HepG2 (cell line): Measurements from ENCODE around the gene SPSB1. TPM values are rescaled to one million over a fixed set of nuclear protein-coding genes. Genes with fewer than 3 reads are reported as not detected.
A peak's percentile ranks its signal among the peaks of the same experiment; 100 is the strongest.

Source experiments
- BCL6 ChIP-seq: IDR thresholded peaks from 2 replicates; pipeline ENCODE4 v1.6.1; 2016; ENCODE audit warnings: missing genetic modification reagents, missing compliant biosample characterization
- FOXA3 ChIP-seq: IDR thresholded peaks from 2 replicates; pipeline ENCODE4 v1.6.1; 2016; ENCODE audit warnings: missing genetic modification reagents, missing compliant biosample characterization
- LCORL ChIP-seq, 2 experiments: fragments of 450-650 bp in 1 of 2; sonication (generic) in 1 of 2; formaldehyde crosslinking in 1 of 2; IDR thresholded peaks; 2 replicates each; pipeline versions ENCODE4 v1.5.0 to v1.6.1; 2017 to 2020; ENCODE audit warnings: antibody characterized with exemption in 1 of 2, missing genetic modification reagents in 1 of 2
- MTF1 ChIP-seq: sonication (generic); formaldehyde crosslinking; IDR thresholded peaks from 2 replicates; pipeline ENCODE4 v1.5.0; 2020; ENCODE audit warnings: missing genetic modification reagents
- MYNN ChIP-seq: sonication (generic); formaldehyde crosslinking; IDR thresholded peaks from 2 replicates; pipeline ENCODE4 v1.4.0; 2020; ENCODE audit warnings: mild to moderate bottlenecking, low read depth, missing genetic modification reagents
- NR2F1 ChIP-seq, 2 experiments: fragments of 450-650 bp in 1 of 2; formaldehyde crosslinking in 1 of 2; IDR thresholded peaks; 2 replicates each; pipeline versions ENCODE4 v1.5.0 to v1.6.1; 2016 to 2020; ENCODE audit warnings: mild to moderate bottlenecking in 1 of 2, missing compliant biosample characterization in 1 of 2, missing genetic modification reagents in 1 of 2, moderate library complexity in 1 of 2
- RAD21 ChIP-seq: fragments of 450-650 bp; formaldehyde crosslinking; IDR thresholded peaks from 2 replicates; pipeline ENCODE4 v1.5.0; 2020; ENCODE audit warnings: mild to moderate bottlenecking
- SMAD1 ChIP-seq: sonication (generic); formaldehyde crosslinking; IDR thresholded peaks from 2 replicates; pipeline ENCODE4 v1.4.0; 2020; ENCODE audit warnings: missing genetic modification reagents, low read depth, mild to moderate bottlenecking, borderline replicate concordance
- SOX6 ChIP-seq, 2 experiments: fragments of 450-650 bp in 1 of 2; sonication (generic) in 1 of 2; formaldehyde crosslinking in 1 of 2; IDR thresholded peaks; 2 replicates each; pipeline versions ENCODE4 v1.4.0 to v1.6.1; 2017 to 2020; ENCODE audit warnings: antibody characterized with exemption in 1 of 2, mild to moderate bottlenecking in 1 of 2, missing genetic modification reagents in 1 of 2
- ZBTB1 ChIP-seq: sonication (generic); formaldehyde crosslinking; IDR thresholded peaks from 2 replicates; pipeline ENCODE4 v1.4.0; 2020; ENCODE audit warnings: missing genetic modification reagents, borderline replicate concordance
- ZFY ChIP-seq: sonication (generic); formaldehyde crosslinking; IDR thresholded peaks from 2 replicates; pipeline ENCODE4 v1.4.0; 2020; ENCODE audit warnings: missing genetic modification reagents
- ZNF253 ChIP-seq: sonication (generic); formaldehyde crosslinking; IDR thresholded peaks from 2 replicates; pipeline ENCODE4 v1.8.0; 2022; ENCODE audit warnings: mild to moderate bottlenecking, missing genetic modification reagents, borderline replicate concordance
- ZNF354B ChIP-seq: sonication (generic); formaldehyde crosslinking; IDR thresholded peaks from 2 replicates; pipeline ENCODE4 v1.8.0; 2022; ENCODE audit warnings: mild to moderate bottlenecking, missing genetic modification reagents
- ZNF572 ChIP-seq: sonication (generic); formaldehyde crosslinking; IDR thresholded peaks from 2 replicates; pipeline ENCODE4 v1.5.1; 2020; ENCODE audit warnings: mild to moderate bottlenecking, missing genetic modification reagents
- polyA plus RNA-seq, 8 experiments: library from polyadenylated mRNA; depleted of rRNA in 3 of 8; stranded (reverse) in 7 of 8; unstranded in 1 of 8; fragments of >200 nt; fragmentation: Illumina TruSeq in 4 of 8; extraction: Trizol in 4 of 8; gene quantifications; 2 replicates each; pipeline versions ENCODE4 v1.2.1 to v1.2.3, GENCODE V29; 2011 to 2016; ENCODE audit warnings: low read depth in 4 of 8, missing spikeins in 1 of 8, mixed read lengths in 1 of 8; ENCODE audit not compliant: insufficient read depth in 1 of 8
- total RNA-seq, 5 experiments: library from RNA; depleted of rRNA; stranded (reverse); fragments of >200 nt; fragmentation: Illumina TruSeq; extraction: Trizol; gene quantifications; 2 replicates each; pipeline ENCODE4 v1.2.3, GENCODE V29; 2016; ENCODE audit warnings: low read depth in 1 of 5
- TF ChIP-seq, protein P1 (sequence below): sonication (generic); formaldehyde crosslinking; IDR thresholded peaks from 2 replicates; pipeline ENCODE4 v1.8.0; 2022; ENCODE audit warnings: mild to moderate bottlenecking, missing genetic modification reagents
- TF ChIP-seq, protein P2 (sequence below): sonication (generic); formaldehyde crosslinking; IDR thresholded peaks from 2 replicates; pipeline ENCODE4 v1.9.0; 2021; ENCODE audit warnings: missing genetic modification reagents, borderline replicate concordance
- TF ChIP-seq, protein P3 (sequence below): IDR thresholded peaks from 2 replicates; pipeline ENCODE4 v1.6.1; 2012; ENCODE audit warnings: inconsistent platforms
- TF ChIP-seq, protein P4 (sequence below): IDR thresholded peaks from 2 replicates; pipeline ENCODE4 v1.6.1; 2012; ENCODE audit warnings: low read length, improper control_type of control experiment
- TF ChIP-seq, protein P5 (sequence below), 2 experiments: fragments of 450-650 bp in 1 of 2; sonication (generic) in 1 of 2; formaldehyde crosslinking; IDR thresholded peaks; 2 replicates each; pipeline versions ENCODE4 v1.5.0 to v1.8.0; 2020 to 2022; ENCODE audit warnings: mild to moderate bottlenecking in 1 of 2, missing genetic modification reagents in 1 of 2

Gene SPSB1
- total and polyA plus RNA-seq, 2 of the 13 experiments (the other 11 are each of a cell fraction or from before 2014, with no cell fraction given) = 5.0 to 8.0 TPM

DNA sequence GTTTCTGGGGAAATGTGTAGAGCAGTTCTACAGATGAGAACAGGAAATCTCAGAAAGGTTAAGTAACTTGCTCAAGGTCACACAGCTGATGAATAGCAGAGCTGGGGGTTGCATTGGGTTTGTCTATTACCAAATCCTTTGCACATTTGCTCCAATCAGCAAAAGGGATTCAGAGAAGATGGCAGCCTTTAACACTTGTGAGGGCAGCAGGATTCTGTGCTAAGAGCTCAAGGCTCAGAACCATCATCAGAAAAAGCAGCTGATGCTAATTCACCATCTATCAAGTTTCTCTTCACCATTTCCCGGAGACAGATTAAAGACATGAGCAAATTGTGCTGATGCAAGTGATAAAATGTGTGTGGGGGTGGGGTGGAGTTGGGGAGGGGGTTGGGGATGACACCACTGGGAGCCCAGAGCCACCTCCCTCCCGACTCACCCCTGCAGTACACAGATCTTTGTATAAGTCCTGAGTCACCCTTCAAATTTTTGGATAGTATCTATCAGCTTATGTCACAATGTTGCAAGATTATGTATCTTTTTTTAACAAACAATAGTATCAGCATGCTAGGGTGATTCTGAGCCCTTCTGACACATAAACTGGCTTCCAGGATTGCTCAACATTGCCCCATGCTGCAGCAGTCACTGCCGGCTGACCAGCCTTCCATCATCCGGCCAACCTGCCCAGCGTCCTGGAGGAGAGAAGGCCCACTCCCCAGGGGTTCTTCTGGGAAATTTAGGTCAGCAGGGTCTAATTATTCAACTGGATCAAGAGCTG lies 2.8 kb upstream of the SPSB1 start (continued):
- TF ChIP-seq, protein P1, sequence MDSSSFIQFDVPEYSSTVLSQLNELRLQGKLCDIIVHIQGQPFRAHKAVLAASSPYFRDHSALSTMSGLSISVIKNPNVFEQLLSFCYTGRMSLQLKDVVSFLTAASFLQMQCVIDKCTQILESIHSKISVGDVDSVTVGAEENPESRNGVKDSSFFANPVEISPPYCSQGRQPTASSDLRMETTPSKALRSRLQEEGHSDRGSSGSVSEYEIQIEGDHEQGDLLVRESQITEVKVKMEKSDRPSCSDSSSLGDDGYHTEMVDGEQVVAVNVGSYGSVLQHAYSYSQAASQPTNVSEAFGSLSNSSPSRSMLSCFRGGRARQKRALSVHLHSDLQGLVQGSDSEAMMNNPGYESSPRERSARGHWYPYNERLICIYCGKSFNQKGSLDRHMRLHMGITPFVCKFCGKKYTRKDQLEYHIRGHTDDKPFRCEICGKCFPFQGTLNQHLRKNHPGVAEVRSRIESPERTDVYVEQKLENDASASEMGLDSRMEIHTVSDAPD = no peak
- no peak for TF ChIP-seq ZNF572 (CRISPR knock-in tag)
- no peak for TF ChIP-seq SOX6 (IDR thresholded peaks at IDR 0.05)
- TF ChIP-seq SOX6 (CRISPR knock-in tag; IDR thresholded peaks at IDR 0.05) = peak; percentile 20; the same call in 1 of the 2 replicates
- no peak for TF ChIP-seq RAD21 (CRISPR knock-in tag)
- TF ChIP-seq ZBTB1 (CRISPR knock-in tag) = no peak
- TF ChIP-seq NR2F1 (CRISPR knock-in tag; IDR thresholded peaks at IDR 0.05) = no peak
- no peak for TF ChIP-seq ZNF253 (CRISPR knock-in tag)
- TF ChIP-seq, protein P2, sequence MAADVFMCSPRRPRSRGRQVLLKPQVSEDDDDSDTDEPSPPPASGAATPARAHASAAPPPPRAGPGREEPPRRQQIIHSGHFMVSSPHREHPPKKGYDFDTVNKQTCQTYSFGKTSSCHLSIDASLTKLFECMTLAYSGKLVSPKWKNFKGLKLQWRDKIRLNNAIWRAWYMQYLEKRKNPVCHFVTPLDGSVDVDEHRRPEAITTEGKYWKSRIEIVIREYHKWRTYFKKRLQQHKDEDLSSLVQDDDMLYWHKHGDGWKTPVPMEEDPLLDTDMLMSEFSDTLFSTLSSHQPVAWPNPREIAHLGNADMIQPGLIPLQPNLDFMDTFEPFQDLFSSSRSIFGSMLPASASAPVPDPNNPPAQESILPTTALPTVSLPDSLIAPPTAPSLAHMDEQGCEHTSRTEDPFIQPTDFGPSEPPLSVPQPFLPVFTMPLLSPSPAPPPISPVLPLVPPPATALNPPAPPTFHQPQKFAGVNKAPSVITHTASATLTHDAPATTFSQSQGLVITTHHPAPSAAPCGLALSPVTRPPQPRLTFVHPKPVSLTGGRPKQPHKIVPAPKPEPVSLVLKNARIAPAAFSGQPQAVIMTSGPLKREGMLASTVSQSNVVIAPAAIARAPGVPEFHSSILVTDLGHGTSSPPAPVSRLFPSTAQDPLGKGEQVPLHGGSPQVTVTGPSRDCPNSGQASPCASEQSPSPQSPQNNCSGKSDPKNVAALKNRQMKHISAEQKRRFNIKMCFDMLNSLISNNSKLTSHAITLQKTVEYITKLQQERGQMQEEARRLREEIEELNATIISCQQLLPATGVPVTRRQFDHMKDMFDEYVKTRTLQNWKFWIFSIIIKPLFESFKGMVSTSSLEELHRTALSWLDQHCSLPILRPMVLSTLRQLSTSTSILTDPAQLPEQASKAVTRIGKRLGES (CRISPR knock-in tag) = no peak
- no peak for TF ChIP-seq SMAD1
- no peak for TF ChIP-seq ZNF354B (CRISPR knock-in tag)
- no peak for TF ChIP-seq ZFY (CRISPR knock-in tag)
- TF ChIP-seq MTF1 = no peak
- TF ChIP-seq BCL6 (CRISPR knock-in tag) = no peak
- TF ChIP-seq MYNN = no peak
- no peak for TF ChIP-seq LCORL (IDR thresholded peaks at IDR 0.05)
- peak; percentile 29; the same call in 1 of the 2 replicates for TF ChIP-seq LCORL (CRISPR knock-in tag; IDR thresholded peaks at IDR 0.05)
- TF ChIP-seq, protein P3, sequence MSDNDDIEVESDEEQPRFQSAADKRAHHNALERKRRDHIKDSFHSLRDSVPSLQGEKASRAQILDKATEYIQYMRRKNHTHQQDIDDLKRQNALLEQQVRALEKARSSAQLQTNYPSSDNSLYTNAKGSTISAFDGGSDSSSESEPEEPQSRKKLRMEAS = peak; percentile 11; the same call in 1 of the 2 replicates
- TF ChIP-seq FOXA3 = no peak
- TF ChIP-seq, protein P4, sequence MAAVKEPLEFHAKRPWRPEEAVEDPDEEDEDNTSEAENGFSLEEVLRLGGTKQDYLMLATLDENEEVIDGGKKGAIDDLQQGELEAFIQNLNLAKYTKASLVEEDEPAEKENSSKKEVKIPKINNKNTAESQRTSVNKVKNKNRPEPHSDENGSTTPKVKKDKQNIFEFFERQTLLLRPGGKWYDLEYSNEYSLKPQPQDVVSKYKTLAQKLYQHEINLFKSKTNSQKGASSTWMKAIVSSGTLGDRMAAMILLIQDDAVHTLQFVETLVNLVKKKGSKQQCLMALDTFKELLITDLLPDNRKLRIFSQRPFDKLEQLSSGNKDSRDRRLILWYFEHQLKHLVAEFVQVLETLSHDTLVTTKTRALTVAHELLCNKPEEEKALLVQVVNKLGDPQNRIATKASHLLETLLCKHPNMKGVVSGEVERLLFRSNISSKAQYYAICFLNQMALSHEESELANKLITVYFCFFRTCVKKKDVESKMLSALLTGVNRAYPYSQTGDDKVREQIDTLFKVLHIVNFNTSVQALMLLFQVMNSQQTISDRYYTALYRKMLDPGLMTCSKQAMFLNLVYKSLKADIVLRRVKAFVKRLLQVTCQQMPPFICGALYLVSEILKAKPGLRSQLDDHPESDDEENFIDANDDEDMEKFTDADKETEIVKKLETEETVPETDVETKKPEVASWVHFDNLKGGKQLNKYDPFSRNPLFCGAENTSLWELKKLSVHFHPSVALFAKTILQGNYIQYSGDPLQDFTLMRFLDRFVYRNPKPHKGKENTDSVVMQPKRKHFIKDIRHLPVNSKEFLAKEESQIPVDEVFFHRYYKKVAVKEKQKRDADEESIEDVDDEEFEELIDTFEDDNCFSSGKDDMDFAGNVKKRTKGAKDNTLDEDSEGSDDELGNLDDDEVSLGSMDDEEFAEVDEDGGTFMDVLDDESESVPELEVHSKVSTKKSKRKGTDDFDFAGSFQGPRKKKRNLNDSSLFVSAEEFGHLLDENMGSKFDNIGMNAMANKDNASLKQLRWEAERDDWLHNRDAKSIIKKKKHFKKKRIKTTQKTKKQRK = no peak
- TF ChIP-seq, protein P5, sequence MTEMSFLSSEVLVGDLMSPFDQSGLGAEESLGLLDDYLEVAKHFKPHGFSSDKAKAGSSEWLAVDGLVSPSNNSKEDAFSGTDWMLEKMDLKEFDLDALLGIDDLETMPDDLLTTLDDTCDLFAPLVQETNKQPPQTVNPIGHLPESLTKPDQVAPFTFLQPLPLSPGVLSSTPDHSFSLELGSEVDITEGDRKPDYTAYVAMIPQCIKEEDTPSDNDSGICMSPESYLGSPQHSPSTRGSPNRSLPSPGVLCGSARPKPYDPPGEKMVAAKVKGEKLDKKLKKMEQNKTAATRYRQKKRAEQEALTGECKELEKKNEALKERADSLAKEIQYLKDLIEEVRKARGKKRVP (CRISPR knock-in tag; IDR thresholded peaks at IDR 0.05) = peak in 1 of 2 experiments; percentile 77; a peak in 1 of 4 replicates
